ENCODE data around the gene AMPD2. TPM values are rescaled to one million over a fixed set of nuclear protein-coding genes. Genes with fewer than 3 reads are reported as not detected.

AMPD2 gene
- total and polyA plus RNA-seq, 4 donors: 19.2 to 87.4 (median 22.7) TPM

- H3K4me1 ChIP-seq (ENCODE audit: control insufficient read depth in 4 of 4, insufficient read depth in 4 of 4, low read length in 3 of 4): no peaks in the 10 kb centered on the region
- no peak overlapping the region for H3K9ac ChIP-seq (ENCODE audit: low read depth in 1 of 2, low read length in 2 of 2)
- no peak for DNase-seq (ENCODE audit: low spot score)
- peaks cover 0 to 39% (median 14%) of the 10 kb centered on the region in 4 donors for H3K36me3 ChIP-seq (ENCODE audit: control insufficient read depth in 4 of 4, insufficient read depth in 3 of 4, low read depth in 1 of 4, low read length in 3 of 4)
- 95% methylated on average over 2 of the region's 2 CpGs for WGBS
- no peaks in the 10 kb centered on the region for H3K9me3 ChIP-seq (ENCODE audit: control insufficient read depth in 4 of 4, low read length in 3 of 4)
- TF ChIP-seq CTCF (IDR thresholded peaks at IDR 0.05; ENCODE audit: low read depth, low read length, missing input control) (no peak), JUND (IDR thresholded peaks at IDR 0.05) (no peak), MAX (IDR thresholded peaks at IDR 0.05) (no peak)
- H3K4me3 ChIP-seq (ENCODE audit: low read depth in 1 of 3, low read length in 3 of 3): no peak overlapping the region
- H3K27ac ChIP-seq (ENCODE audit: low read depth in 1 of 2, low read length in 2 of 2): no peak overlapping the region
- H3K27me3 ChIP-seq (ENCODE audit: control insufficient read depth in 4 of 4, insufficient read depth in 4 of 4, low read length in 3 of 4): no peaks in the 10 kb centered on the region
Measured at GRCh38 chr1:109595531-109595930, 24.1 kb upstream of the AMPD2 start.

- Histone ChIP-seq H3K4me3 (ENCODE audit: low read depth in 1 of 3, low read length in 3 of 3) (no peak overlapping the region), H3K36me3 (ENCODE audit: control insufficient read depth in 4 of 4, insufficient read depth in 3 of 4, low read depth in 1 of 4, low read length in 3 of 4) (peaks cover 0 to 22% (median 4%) of the 10 kb centered on the region in 4 donors), H3K9ac (ENCODE audit: low read depth in 1 of 2, low read length in 2 of 2) (no peak overlapping the region), H3K9me3 (ENCODE audit: control insufficient read depth in 4 of 4, low read length in 3 of 4) (no peaks in the 10 kb centered on the region), H3K4me1 (ENCODE audit: control insufficient read depth in 4 of 4, insufficient read depth in 4 of 4, low read length in 3 of 4) (no peaks in the 10 kb centered on the region), H3K27ac (ENCODE audit: low read depth in 1 of 2, low read length in 2 of 2) (no peak overlapping the region), H3K27me3 (ENCODE audit: control insufficient read depth in 4 of 4, insufficient read depth in 4 of 4, low read length in 3 of 4) (no peaks in the 10 kb centered on the region)
- TF ChIP-seq EGR1 (IDR thresholded peaks at IDR 0.05; ENCODE audit: low read depth in 2 of 2): no peak
- TF ChIP-seq TAF1 (conservative IDR thresholded peaks at IDR 0.05): no peak
- no peak for TF ChIP-seq HNF4G (IDR thresholded peaks at IDR 0.05)
- no peak for TF ChIP-seq CTCF (IDR thresholded peaks at IDR 0.05; ENCODE audit: low read depth, low read length, missing input control)
- no peak for TF ChIP-seq FOXA1 (IDR thresholded peaks at IDR 0.05)
- no peak for TF ChIP-seq RXRA (IDR thresholded peaks at IDR 0.05)
- no peak for TF ChIP-seq YY1 (IDR thresholded peaks at IDR 0.05)
- TF ChIP-seq SP1 (IDR thresholded peaks at IDR 0.05): no peak
- TF ChIP-seq MAX (IDR thresholded peaks at IDR 0.05): no peak
- no peak for TF ChIP-seq REST (IDR thresholded peaks at IDR 0.05)
- TF ChIP-seq ZBTB33 (IDR thresholded peaks at IDR 0.05): no peak
- no peak for TF ChIP-seq HNF4A (conservative IDR thresholded peaks at IDR 0.05)
- no peak for TF ChIP-seq ATF3 (IDR thresholded peaks at IDR 0.05)
- no peak for TF ChIP-seq FOXA2 (IDR thresholded peaks at IDR 0.05)
- no peak for TF ChIP-seq GABPA (IDR thresholded peaks at IDR 0.05 in 1 of 2, conservative IDR thresholded peaks at IDR 0.05 in 1 of 2)
- TF ChIP-seq JUND (IDR thresholded peaks at IDR 0.05): no peak
- TF ChIP-seq NR2F2 (IDR thresholded peaks at IDR 0.05): no peak
- WGBS: 95% methylated on average over 1 of the region's 1 CpG
- no peak for DNase-seq (ENCODE audit: low spot score)
Measured at GRCh38 chr1:109598156-109598555, 21.5 kb upstream of the AMPD2 start.

Data from liver (tissue), 9 donors.